Nucleus accumbens (tissue), 56 donors: ENCODE data around the gene METTL16.
"Not testable (repeated sequence)": the region's sequence is repeated elsewhere in the genome, so short reads cannot be mapped to it uniquely, and the experiment has no call there.

Source experiments
- DNase-seq, 56 donors: peaks; one replicate each; lab custom pipeline; 2025; lab: John Stamatoyannopoulos, UW

The METTL16 gene

DNA sequence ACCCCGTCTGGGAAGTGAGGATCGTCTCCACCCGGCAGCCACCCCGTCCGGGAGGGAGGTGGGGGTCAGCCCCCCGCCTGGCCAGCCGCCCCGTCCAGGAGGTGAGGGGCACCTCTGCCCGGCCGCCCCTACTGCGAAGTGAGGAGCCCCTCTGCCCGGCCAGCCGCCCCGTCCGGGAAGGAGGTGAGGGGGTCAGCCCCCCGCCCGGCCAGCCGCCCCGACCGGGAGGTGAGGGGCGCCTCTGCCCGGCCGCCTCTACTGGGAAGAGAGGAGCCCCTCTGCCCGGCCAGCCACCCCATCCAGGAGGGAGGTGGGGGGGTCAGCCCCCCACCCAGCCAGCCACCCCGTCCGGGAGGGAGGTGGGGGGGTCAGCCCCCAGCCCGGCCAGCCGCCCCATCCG lies 4.7 kb downstream of the METTL16 start:
- not testable (repeated sequence) for DNase-seq

DNA sequence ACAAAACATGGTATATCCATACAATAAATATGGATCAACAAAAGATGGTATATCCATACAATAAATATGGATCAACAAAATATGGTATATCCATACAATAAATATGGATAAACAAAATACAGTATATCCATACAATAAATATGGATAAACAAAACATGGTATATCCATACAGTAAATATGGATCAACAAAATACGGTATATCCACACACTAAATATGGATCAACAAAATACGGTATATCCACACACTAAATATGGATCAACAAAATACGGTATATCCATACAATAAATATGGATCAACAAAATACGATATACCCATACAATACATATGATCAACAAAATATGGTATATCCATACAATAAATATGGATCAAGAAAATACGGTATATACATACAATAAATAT lies 8.1 kb downstream of the METTL16 start:
- no peak for DNase-seq

DNA sequence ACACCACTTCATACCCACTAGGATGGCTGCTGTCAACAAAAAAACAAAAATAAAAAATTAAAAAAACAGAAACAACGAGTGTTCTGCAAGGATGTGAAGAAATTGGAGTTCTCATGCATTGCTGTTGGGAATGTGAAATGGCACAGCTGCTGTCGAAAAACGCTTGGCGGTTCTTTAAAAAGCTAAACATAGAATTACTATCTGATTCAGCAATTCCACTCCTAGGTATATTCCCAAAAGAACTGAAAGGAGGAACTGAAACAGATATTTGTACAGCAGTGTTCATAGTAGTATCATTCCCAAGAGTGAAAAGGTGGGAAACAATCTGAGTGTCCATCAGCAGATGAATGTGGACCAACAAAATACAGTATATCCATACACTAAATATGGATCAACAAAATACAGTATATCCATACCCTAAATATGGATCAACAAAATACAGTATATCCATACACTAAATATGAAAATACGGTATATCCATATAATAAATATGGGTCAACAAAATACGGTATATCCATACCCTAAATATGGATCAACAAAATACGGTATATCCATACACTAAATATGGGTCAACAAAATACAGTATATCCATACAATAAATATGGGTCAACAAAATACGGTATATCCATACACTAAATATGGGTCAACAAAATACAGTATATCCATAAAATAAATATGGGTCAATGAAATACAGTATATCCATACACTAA lies 8.7 kb downstream of the METTL16 start:
- DNase-seq = no peak

DNA sequence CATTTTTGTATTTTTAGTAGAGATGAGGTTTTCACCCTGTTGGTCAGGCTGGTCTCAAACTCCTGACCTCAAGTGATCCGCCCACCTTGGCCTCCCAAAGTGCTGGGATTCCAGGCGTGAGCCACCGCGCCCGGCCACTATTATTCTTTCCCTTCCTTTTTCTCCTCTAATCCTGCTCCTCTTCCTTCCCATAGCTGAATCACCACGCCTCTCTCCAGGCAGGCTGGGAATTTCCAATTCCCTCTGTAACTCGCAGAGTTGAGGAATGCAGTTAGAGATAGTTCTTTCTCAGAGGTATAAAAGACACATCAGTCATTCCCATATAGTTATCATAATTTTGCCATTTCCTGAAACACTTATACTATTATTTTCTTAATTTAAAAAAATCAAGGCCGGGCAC lies 11.2 kb downstream of the METTL16 start:
- DNase-seq = no peak

DNA sequence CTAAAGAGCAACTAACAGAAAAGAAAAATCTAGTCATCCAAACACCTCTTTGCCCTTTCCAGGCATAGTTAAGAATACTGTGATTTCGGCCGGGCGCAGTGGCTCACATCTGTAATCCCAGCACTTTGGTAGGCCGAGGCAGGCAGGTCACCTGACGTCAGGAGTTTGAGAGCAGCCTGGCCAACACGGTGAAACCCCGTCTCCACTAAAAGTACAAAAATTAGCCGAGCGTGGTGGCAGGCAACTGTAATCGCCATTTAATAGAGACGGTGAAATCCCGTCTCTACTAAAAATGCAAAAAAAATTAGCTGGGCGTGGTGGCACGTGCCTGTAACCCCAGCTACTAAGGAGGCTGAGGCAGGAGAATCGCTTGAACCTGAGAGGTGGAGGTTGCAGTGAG lies 22.4 kb downstream of the METTL16 start:
- DNase-seq = not testable (repeated sequence)

DNA sequence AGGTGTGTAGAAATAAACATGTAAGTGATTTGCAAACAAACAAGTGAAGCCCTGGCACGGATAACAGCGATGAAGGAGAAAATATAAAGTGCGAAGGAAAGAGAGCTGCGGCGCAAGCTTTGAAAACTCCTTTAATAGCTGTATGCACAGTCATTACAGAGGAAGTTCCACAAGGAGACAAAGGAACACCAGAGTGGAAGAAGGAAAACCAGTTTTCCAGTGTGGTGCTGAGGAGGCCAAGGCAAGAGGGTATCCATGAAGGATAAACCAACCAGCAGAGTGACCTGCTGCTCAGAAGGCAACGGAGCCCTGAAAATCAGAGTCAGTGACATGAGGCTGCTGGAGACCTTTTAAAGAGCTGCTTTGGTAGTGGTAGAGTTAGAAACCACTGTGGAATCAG lies 24.4 kb downstream of the METTL16 start:
- no peak for DNase-seq

DNA sequence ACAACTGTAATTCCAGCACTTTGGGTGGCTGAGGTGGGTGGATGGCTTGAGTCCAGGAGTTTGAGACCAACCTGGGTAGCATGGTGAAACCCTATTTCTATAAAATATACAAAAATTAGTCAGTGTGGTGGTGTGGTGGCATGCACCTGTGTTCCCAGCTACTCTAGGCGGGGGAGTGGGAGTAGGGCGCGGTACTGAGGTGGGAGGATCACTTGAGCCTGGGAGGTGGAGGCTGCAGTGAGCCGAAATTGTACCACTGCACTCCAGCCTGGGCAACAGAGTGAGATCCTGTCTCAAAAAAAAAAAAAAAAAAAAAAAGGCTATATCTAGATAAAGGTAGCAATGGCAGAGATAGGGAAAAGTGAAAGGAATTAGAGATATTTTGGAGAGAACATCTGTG lies 25.0 kb downstream of the METTL16 start:
- DNase-seq = peak in 5 of 56 donors; percentile 1 to 33 (median 8)

DNA sequence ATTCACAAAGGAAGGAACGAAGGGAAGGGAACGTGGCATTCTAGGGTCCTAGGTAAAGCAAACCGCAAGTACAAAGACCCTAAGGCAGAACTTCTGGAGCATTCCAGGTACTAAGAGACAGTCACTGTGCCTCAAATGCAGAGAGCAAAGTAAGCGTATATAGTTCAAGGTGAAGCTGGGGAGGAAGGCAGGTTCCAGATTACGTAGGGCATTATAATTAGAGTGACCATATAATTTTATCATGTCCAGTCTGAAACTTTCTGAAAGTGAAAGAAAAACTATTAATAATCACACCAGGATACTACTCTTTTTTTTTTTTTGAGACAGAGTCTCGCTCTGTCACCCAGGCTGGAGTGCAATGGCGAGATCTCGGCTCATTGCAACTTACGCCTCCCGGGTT lies 25.7 kb downstream of the METTL16 start:
- no peak for DNase-seq

DNA sequence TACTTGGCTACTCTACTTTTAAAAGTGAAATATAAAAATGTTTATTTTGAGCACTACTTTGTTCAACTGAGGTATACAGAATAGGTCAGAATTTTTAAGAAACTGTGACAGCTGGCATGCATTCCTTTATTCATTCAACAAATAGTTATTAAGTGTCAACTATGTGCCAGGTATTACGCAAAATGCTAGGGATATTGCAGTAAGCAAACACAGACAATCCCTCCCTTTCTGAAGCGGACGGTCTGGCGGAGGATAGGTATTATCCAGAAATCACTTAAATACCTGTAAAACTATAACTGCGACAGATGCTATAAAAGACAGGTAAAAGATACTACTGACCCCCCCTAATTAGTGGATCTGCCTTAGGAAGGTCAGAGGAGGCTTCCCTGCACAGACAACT lies 26.1 kb downstream of the METTL16 start:
- DNase-seq = no peak

DNA sequence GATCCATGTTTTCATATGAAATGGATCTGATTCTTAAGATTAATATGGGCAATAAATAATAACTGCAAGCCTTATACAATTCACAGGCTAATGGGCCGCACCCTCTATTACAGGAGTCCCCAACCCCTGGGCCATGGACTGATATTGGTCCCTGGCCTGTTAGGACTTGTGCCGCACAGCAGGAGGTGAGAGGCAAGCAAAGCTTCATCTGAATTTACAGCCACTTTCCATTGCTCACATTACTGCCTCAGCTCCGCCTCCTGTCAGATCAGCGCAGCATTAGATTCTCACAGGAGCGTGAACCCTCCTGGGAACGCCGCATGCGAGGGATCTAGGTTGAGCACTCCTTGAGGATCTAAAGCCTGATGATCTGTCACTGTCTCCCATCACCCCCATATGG lies 26.8 kb downstream of the METTL16 start:
- peak in 2 of 56 donors; percentile 5 to 27 for DNase-seq

DNA sequence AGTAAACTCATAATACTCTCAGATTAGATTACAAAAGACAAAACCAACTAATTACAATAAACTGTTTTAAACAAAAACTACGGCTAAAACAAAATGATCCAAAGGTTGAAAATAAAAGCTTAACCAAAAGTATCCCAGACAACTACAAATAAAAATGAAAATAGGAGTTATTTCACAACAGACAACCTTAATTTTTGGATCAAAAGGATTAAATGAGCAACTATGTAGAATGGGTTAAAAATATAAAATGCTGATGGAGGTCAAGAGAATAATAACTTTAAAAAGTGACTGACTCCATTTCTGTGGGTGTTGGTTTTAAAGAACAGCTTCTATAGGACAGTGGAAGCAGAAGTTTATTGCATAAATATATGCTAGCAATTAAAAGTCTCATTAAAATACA lies 28.6 kb downstream of the METTL16 start:
- no peak for DNase-seq

DNA sequence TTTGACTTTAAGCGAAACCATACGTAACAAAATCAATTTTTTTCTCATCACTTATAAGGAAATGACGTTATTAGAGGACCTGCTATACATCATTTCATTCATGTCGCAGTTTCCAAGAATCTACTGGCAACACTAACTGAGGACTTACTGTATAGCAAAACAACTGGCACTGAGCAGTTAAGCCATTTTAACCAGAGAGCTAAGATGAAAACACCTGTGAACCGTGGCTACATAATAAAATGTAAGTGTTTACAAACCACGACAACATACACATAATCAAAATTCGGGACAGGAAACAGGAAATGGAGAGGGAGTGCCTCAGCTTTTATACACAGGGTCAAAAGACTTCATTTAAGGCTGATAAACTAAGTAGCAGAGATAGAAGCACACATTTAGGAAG lies 29.5 kb downstream of the METTL16 start:
- DNase-seq = no peak

DNA sequence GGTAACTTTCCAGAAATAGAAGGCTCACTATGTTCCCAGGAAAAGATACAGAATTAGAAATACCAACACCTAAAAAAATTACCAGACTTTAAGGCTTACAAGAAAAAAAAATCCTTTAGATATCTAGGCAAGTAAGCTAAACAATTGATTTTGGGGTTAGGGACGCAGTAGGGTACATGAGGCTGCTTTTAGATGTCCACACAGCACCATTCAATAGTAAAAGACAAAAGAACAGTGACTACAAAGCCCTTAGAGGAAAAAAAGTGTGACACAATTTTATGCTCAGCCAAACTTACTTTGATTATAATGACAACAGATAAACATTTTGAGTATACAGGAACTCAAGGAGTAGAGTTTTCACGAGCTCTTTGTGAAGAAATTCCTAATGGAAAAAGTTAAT lies 29.9 kb downstream of the METTL16 start:
- no peak for DNase-seq

DNA sequence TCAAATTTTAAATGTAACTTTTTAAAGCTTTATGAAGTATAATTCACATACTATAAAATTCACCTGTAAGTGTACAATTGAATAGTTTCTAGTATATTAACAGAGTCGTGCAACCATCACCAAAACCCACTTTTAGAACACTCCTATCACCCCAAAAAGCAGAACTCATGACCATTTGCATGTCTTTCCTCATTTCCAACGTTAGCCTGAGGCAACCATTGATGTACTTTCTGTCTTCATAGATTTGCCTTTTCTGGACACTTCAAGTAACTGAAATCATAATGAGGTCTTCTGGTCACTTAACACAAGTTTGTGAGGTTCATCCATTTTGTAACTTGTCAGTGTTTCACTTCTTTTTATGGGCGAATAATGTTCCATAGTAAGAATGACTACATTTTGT lies 33.2 kb downstream of the METTL16 start:
- no peak for DNase-seq

DNA sequence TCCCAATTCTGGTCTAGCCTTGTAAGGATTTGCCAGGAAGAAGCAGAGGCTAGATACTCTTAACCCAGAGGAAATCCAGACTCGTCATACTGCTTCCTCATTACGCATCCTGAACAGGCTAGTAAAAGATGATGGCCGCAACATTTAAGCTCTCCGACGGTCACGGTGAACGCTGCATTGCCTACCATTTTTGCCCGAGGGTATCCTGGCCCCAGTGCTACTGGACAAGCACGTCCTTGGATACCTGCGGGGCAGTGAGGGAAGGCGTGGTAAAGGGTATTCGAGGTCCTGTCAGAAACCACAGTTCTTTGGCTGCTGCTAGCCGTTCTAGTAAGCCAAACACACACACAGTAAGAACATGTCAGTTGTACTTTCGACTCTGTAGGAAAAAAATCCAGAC lies 36.6 kb downstream of the METTL16 start:
- no peak for DNase-seq

DNA sequence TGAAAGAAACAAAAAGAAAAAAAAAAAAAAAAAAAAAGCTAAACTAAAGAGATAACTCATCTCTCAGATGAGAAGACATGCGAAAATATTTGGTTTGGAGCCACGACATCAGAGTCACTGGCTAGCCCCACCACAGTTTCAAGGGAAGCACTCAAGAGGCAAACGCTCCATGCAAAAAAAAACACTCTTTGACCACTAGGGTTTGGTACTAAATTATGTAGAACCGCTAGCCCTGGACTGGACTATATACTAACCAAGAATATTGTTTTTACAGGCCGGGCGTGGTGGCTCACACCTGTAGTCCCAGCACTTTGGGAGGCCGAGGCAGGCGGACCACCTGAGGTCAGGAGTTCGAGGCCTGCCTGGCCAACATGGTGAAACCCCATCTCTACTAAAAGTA lies 37.3 kb downstream of the METTL16 start:
- DNase-seq = no peak

DNA sequence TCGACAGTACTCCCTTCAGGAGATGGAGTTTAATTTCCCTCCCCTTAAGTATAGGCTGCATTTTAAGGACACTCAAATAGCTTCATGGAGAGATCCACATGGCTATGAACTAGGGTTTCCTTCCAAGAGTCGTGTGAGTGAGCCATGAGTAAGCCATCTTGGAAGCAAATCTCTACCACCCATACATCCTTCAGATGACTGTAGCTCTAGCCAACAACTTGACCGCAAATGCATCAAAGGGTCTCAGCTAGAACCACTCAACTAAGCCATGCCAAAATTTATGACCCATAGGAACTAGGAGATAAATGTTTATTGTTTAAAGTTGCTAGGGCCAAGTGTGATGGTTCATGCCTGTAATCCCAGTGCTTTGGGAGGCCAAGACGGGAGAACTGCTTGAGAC lies 43.4 kb downstream of the METTL16 start:
- DNase-seq = no peak

DNA sequence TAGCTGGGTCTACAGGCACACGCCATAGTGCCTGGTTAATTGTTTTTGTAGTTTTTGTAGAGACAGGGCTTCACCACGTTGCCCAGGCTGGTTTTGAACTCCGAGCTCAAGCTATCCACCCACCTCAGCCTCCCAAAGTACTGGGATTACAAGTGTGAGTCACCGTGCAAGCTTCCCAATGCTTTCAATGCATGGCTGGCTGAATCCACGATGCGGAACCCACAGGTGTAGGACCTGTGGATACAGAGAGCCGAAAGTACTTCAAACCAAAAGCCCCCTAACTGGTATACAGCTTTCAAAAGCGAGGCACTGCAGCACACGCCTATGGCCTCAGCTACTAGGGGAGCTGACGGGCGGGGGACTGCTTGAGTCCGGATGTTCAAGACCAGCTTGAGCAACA lies 44.8 kb downstream of the METTL16 start:
- DNase-seq = no peak

DNA sequence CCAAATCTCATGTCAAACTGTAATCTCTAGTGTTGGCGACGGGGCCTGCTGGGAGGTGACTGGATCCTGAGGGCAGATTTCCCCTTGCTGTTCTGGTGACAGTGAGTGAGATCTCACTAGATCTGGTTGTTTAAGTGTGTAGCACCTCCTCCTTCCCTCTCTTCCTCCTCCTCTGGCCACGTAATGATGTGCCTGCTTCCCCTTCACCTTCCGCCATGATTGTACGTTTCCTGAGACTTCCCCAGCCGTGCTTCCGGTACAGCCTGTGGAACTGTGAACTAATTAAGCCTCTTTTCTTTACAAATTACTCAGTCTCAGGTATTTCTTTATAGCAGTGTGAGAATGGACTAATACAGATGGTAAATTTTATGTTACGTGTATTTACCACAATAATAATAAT lies 49.2 kb downstream of the METTL16 start:
- DNase-seq = no peak

DNA sequence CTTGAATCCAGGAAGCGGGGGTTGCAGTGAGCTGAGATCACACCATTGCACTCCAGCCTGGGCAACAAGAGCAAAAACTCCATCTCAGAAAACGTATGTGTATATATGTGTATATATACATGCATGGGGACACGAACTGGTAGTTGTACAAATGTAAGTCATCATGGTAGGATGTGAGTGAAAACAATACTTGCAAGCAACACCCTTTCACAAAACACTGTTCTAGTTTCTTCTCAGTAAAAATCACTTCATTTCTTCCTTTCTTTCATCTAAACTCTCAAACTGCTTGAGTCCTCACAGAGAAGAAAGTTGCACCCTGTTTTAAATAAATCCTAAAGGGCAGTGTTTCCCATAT lies 51.8 kb downstream of the METTL16 start:
- no peak for DNase-seq

DNA sequence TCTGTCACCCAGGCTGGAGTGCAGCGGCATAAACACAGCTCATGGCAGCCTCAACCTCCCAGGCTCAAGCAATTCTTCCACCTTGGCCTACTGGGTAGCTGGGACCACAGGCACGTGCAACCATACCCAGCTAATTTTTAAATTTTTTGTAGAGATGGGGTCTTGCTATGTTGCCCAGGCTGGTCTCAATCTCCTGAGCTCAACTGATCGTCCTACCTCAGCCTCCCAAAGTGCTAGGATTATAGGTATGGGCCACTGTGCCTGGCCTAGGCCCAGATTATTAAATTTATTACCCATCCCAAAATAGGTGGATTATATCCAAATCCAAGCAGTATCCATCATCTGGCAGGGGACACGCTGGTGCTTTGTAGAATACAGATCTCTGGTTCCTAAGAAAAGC lies 53.8 kb downstream of the METTL16 start:
- no peak for DNase-seq

DNA sequence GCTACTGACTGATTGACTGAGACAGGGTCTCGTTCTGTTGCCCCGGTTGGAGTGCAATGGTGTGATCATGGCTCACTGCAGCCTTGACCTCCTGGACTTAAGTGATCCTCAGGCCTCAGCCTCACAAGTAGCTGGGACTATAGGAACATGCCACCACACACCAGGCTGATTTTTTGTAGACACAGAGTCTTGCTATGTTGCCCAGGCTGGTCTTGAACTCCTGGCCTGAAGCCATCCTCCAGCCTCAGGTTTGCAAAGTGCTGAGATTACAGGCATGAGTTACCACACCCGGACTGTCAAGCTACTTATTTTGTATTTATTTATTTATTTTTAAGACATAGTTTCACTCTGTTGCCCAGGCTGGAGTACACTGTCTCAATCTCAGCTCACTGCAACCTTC lies 55.2 kb downstream of the METTL16 start:
- DNase-seq = no peak

DNA sequence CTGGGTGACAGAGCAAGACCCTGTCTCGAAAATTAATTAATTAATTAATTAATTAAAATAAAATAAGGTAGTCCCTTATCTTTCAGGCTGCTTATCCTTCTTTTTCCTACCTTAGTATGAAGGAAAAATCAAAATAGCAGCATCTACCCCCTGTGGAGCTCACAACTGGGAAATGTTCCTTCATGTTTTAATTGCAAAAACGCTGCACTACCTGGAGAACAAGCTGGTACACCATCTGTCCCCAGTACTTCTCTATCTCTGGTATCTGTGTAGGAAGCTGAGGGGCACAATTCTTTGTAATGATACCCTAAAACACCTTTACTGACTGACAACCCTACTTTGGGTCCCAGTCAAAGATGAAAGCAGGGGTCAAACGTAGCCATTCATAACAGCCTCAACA lies 55.7 kb downstream of the METTL16 start:
- DNase-seq = no peak
